Neural progenitor cell (in vitro differentiated cells): Measurements from ENCODE around the gene PRKAG2. TPM values are rescaled to one million over a fixed set of nuclear protein-coding genes. Genes with fewer than 3 reads are reported as not detected.

ENCODE experiments used
- DNase-seq: peaks from one replicate; pipeline ENCODE4 v3.0.0-alpha.2; 2016; ENCODE audit warnings: low spot score
- H2AFZ ChIP-seq: fragments of 200-600 bp; sonication (generic); replicated peaks from 2 replicates; pipeline ENCODE4 v1.6.1; 2016; ENCODE audit warnings: antibody characterized with exemption
- H3F3A ChIP-seq: fragments of 200-600 bp; sonication (generic); 2 replicates; pipeline ENCODE4 v1.6.1; 2016; ENCODE audit warnings: antibody characterized with exemption, low read depth
- H3K27ac ChIP-seq: fragments of 200-600 bp; sonication (generic); 2 replicates; pipeline ENCODE4 v1.5.1; 2016; ENCODE audit warnings: mild to moderate bottlenecking
- H3K27me3 ChIP-seq: fragments of 200-600 bp; sonication (generic); 2 replicates; pipeline ENCODE4 v1.6.1; 2016; ENCODE audit warnings: mild to moderate bottlenecking, moderate library complexity
- H3K36me3 ChIP-seq: fragments of 200-600 bp; sonication (generic); 2 replicates; pipeline ENCODE4 v1.5.1; 2016
- H3K4me1 ChIP-seq: fragments of 200-600 bp; sonication (generic); 2 replicates; pipeline ENCODE4 v1.6.1; 2016; ENCODE audit warnings: mixed run types
- H3K4me2 ChIP-seq: fragments of 200-600 bp; sonication (generic); 2 replicates; pipeline ENCODE4 v1.6.1; 2016
- H3K4me3 ChIP-seq: fragments of 200-600 bp; sonication (generic); 2 replicates; pipeline ENCODE4 v1.5.1; 2016
- H3K79me2 ChIP-seq: fragments of 200-600 bp; sonication (generic); 2 replicates; pipeline ENCODE4 v1.6.1; 2016; ENCODE audit warnings: low read depth
- H3K9ac ChIP-seq: fragments of 200-600 bp; sonication (generic); 2 replicates; pipeline ENCODE4 v1.6.1; 2016
- H3K9me3 ChIP-seq: fragments of 200-600 bp; sonication (generic); 2 replicates; pipeline ENCODE4 v1.5.1; 2016; ENCODE audit warnings: low read depth
- H4K20me1 ChIP-seq: fragments of 200-600 bp; sonication (generic); 2 replicates; pipeline ENCODE4 v1.6.1; 2016; ENCODE audit warnings: low read depth
- H3K27ac Mint-ChIP-seq: 3 replicates; pipeline ENCODE4 v1.8.0; 2021; ENCODE audit warnings: mixed read lengths
- H3K27me3 Mint-ChIP-seq: 2 replicates; pipeline ENCODE4 v1.8.0; 2022; ENCODE audit warnings: low read depth, mild to moderate bottlenecking, inconsistent platforms, moderate library complexity, mixed read lengths; ENCODE audit not compliant: insufficient read depth
- H3K36me3 Mint-ChIP-seq: 3 replicates; pipeline ENCODE4 v1.8.0; 2021; ENCODE audit warnings: mixed read lengths
- H3K4me1 Mint-ChIP-seq: 3 replicates; pipeline ENCODE4 v1.8.0; 2021; ENCODE audit warnings: mixed read lengths
- H3K4me3 Mint-ChIP-seq: 3 replicates; pipeline ENCODE4 v1.8.0; 2021; ENCODE audit warnings: mild to moderate bottlenecking, moderate library complexity, mixed read lengths
- H3K9me3 Mint-ChIP-seq: 3 replicates; pipeline ENCODE4 v1.8.0; 2020; ENCODE audit warnings: mixed read lengths
- CTCF ChIP-seq: fragments of 200-600 bp; sonication (generic); IDR thresholded peaks from 2 replicates; pipeline ENCODE4 v1.5.1; 2017; ENCODE audit warnings: antibody characterized with exemption, mild to moderate bottlenecking
- EZH2 ChIP-seq: fragments of 200-600 bp; sonication (generic); IDR thresholded peaks from 2 replicates; pipeline ENCODE4 v1.6.1; 2017; ENCODE audit warnings: antibody characterized with exemption, mild to moderate bottlenecking, moderate library complexity
- EZH2phosphoT487 ChIP-seq: fragments of 200-600 bp; sonication (generic); IDR thresholded peaks from 2 replicates; pipeline ENCODE4 v1.6.1; 2017; ENCODE audit warnings: antibody characterized with exemption
- total RNA-seq: library from RNA; depleted of rRNA; stranded (reverse); fragments of >200 nt; gene quantifications from 2 replicates; pipeline ENCODE4 v1.2.3, GENCODE V29; 2015; ENCODE audit warnings: low replicate concordance

Gene PRKAG2
- total RNA-seq, 1 donor from 2014 or later, result 11.4 TPM

DNA sequence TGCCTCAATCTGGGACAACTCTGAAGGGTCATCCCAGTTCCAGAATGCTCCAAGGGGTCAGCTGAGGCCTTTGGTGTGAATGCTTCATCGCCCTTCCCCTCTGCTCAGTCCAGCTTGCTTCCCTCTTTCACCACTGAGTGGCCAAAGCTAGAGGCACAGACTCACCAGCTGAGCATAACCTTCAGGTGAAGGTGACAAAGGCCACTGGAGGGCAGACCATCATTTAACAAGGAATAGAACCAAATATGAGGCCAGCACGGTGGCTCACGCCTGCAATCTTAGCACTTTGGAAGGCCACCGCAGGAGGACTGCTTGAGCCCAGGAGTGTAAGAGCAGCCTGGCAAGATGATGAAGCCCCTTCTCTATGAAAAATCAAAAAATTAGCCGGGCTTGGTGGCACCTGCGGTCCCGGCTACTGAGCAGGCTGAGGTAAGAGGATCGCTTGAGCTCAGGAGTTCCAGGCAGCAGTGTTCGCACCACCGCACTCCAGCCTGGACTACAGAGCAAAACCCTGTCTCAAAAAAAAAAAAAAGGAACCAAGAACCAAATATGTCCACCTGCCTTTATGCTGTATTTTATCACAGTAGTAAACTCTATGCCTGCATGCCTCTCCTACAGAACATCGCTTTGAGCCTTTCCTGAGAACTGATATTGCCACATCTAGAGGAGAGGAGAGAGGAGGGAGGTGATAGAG lies 13.4 kb downstream of the PRKAG2 start:
- no peak overlapping the region for H3K4me3 Mint-ChIP-seq
- H3K4me1 Mint-ChIP-seq, result peaks cover 14% of the 10 kb centered on the region
- H3K4me2 ChIP-seq, result no peak overlapping the region
- H3K79me2 ChIP-seq, result no peaks in the 10 kb centered on the region
- DNase-seq, result peak; percentile 45
- TF ChIP-seq EZH2phosphoT487 (no peak), CTCF (peak; percentile 38), EZH2 (no peak)
- peaks cover 4% of the 10 kb centered on the region for H3K4me1 ChIP-seq
- H3F3A ChIP-seq, result no peaks in the 10 kb centered on the region
- no peak overlapping the region for H3K27ac Mint-ChIP-seq
- H4K20me1 ChIP-seq, result no peaks in the 10 kb centered on the region
- H3K27ac ChIP-seq, result no peak overlapping the region
- H3K36me3 ChIP-seq, result no peaks in the 10 kb centered on the region
- H3K9me3 Mint-ChIP-seq, result no peaks in the 10 kb centered on the region
- H3K27me3 ChIP-seq, result no peaks in the 10 kb centered on the region
- no peak overlapping the region for H3K4me3 ChIP-seq
- no peaks in the 10 kb centered on the region for H3K36me3 Mint-ChIP-seq
- H2AFZ ChIP-seq, result no peak overlapping the region
- H3K9ac ChIP-seq, result no peak overlapping the region
- H3K27me3 Mint-ChIP-seq, result peaks cover 11% of the 10 kb centered on the region
- no peaks in the 10 kb centered on the region for H3K9me3 ChIP-seq

- Histone ChIP-seq H3F3A (no peaks in the 10 kb centered on the region), H3K4me1 (no peaks in the 10 kb centered on the region), H3K4me2 (no peak overlapping the region), H4K20me1 (no peaks in the 10 kb centered on the region), H3K9me3 (no peaks in the 10 kb centered on the region), H3K36me3 (no peaks in the 10 kb centered on the region), H2AFZ (no peak overlapping the region), H3K4me3 (no peak overlapping the region), H3K79me2 (no peaks in the 10 kb centered on the region), H3K27me3 (no peaks in the 10 kb centered on the region), H3K27ac (no peak overlapping the region), H3K9ac (no peak overlapping the region)
- TF ChIP-seq CTCF, result no peak
- no peak for TF ChIP-seq EZH2phosphoT487
- no peak for TF ChIP-seq EZH2
- Mint-ChIP-seq H3K27ac (no peak overlapping the region), H3K36me3 (no peaks in the 10 kb centered on the region), H3K9me3 (no peaks in the 10 kb centered on the region), H3K4me3 (no peak overlapping the region), H3K4me1 (peaks cover 6% of the 10 kb centered on the region), H3K27me3 (peaks cover 11% of the 10 kb centered on the region)
- DNase-seq, result no peak
Measured at GRCh38 chr7:151862606-151863381, 14.1 kb downstream of the PRKAG2 start.

- Histone ChIP-seq H2AFZ (no peak overlapping the region), H3K36me3 (no peaks in the 10 kb centered on the region), H3K9ac (no peak overlapping the region), H3F3A (no peaks in the 10 kb centered on the region), H3K4me3 (no peak overlapping the region), H3K27me3 (no peaks in the 10 kb centered on the region), H3K79me2 (no peaks in the 10 kb centered on the region), H3K4me1 (no peaks in the 10 kb centered on the region), H3K27ac (no peak overlapping the region), H4K20me1 (no peaks in the 10 kb centered on the region), H3K9me3 (no peaks in the 10 kb centered on the region), H3K4me2 (no peak overlapping the region)
- Mint-ChIP-seq H3K9me3 (no peaks in the 10 kb centered on the region), H3K4me1 (no peaks in the 10 kb centered on the region), H3K27ac (no peak overlapping the region), H3K27me3 (peaks cover 11% of the 10 kb centered on the region), H3K4me3 (no peak overlapping the region), H3K36me3 (no peaks in the 10 kb centered on the region)
- TF ChIP-seq EZH2phosphoT487, result no peak
- TF ChIP-seq EZH2, result no peak
- no peak for TF ChIP-seq CTCF
- no peak for DNase-seq
Measured at GRCh38 chr7:151861881-151862280, 15.0 kb downstream of the PRKAG2 start.
